ENCODE results near the gene MYL12A. TPM values are rescaled to one million over a fixed set of nuclear protein-coding genes. Genes with fewer than 3 reads are reported as not detected.
A peak's percentile ranks its signal among the peaks of the same experiment; 100 is the strongest.

The MYL12A gene
- total and polyA plus RNA-seq, 5 experiments from 2014 or later: 432 to 2,558 (median 2,292) TPM

GRCh38 chr18:3233004-3233403 is 14.6 kb upstream of the MYL12A start:
- no peak for DNase-seq
- Mint-ChIP-seq H3K27me3 (no peaks in the 10 kb centered on the region), H3K4me1 (peaks cover 0 to 6% (median 2%) of the 10 kb centered on the region in 4 donors), H3K27ac (no peak overlapping the region), H3K36me3 (peaks cover 0 to 15% (median 13%) of the 10 kb centered on the region in 3 donors), H3K9me3 (no peaks in the 10 kb centered on the region), H3K4me3 (no peak overlapping the region)
- no peak for ATAC-seq
- POLR2A ChIA-PET: no interaction called here

GRCh38 chr18:3233433-3234168 is 14.0 kb upstream of the MYL12A start:
- DNase-seq (no peak), ATAC-seq (no peak)
- peaks cover 0 to 6% (median 3%) of the 10 kb centered on the region in 4 donors for H3K4me1 Mint-ChIP-seq
- H3K27me3 Mint-ChIP-seq: no peaks in the 10 kb centered on the region
- POLR2A ChIA-PET: interaction anchor here (1.4 kb wide), 1 partner anchor 15 kb away, joined by 3 read pairs; no protein-coding TSS in a partner anchor
- peaks cover 0 to 13% (median 12%) of the 10 kb centered on the region in 3 donors for H3K36me3 Mint-ChIP-seq
- H3K27ac Mint-ChIP-seq: no peak overlapping the region
- H3K9me3 Mint-ChIP-seq: peaks cover 0 to 2% (median 0%) of the 10 kb centered on the region in 9 donors
- no peak overlapping the region for H3K4me3 Mint-ChIP-seq

DNA sequence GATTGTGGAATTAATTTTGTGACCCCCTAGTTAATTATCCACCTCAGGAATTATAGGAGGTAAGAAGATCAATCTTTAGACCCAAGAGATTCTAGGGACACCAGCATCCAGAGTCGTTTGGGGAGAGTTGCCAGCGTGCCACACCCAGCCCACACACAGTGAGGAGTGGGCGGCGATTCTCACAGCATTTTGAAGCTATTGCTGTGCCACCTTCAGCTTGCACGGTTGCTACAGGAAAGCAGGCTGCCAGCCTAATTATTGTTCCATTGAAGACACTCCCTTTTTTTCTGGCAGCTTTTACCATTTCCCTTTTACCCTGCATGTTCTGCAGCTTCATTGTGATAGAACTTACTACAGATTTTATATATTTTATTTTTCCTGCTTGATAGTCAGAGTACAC is 13.1 kb upstream of the MYL12A start:
- ATAC-seq (no peak), DNase-seq (no peak)
- Mint-ChIP-seq H3K9me3 (peaks cover 0 to 7% (median 0%) of the 10 kb centered on the region in 9 donors), H3K4me3 (no peak overlapping the region), H3K27ac (no peak overlapping the region), H3K36me3 (peaks cover 0 to 13% (median 10%) of the 10 kb centered on the region in 3 donors), H3K27me3 (no peaks in the 10 kb centered on the region), H3K4me1 (peaks cover 0 to 12% (median 10%) of the 10 kb centered on the region in 4 donors)
- POLR2A ChIA-PET: interaction anchor here (0.9 to 1.4 kb wide), 2 partner anchors 14 to 16 kb away, joined by 3 read pairs; no protein-coding TSS in a partner anchor

- POLR2A ChIA-PET: no interaction called here
- H3K27me3 Mint-ChIP-seq: no peaks in the 10 kb centered on the region
- peaks cover 0 to 12% (median 1%) of the 10 kb centered on the region in 9 donors for H3K9me3 Mint-ChIP-seq
- H3K4me1 Mint-ChIP-seq: peaks cover 0 to 10% (median 9%) of the 10 kb centered on the region in 4 donors
- H3K36me3 Mint-ChIP-seq: peaks cover 7 to 19% (median 17%) of the 10 kb centered on the region in 3 donors
- no peak overlapping the region for H3K4me3 Mint-ChIP-seq
- ATAC-seq (no peak), DNase-seq (no peak)
- no peak overlapping the region for H3K27ac Mint-ChIP-seq
Measured at GRCh38 chr18:3235846-3236245, 11.8 kb upstream of the MYL12A start.

DNA sequence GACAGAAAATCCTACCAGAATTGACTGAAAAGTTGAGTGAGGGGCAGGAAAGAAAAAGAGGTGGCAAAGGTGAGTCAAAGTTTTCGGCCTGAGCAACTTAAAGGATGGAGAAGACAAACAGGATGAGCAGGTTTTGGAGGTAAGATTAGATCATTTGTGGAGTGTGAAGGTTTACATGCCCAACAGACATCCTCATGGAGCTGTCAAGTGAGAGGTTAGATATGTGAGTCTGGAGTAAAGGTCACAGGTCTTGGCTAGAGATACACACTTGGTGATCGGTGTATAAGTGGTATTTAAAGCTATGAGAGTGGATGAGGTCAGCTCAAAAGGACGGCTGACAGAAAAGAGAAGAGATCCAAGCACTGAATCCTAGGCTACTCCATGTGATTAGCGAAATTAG is 11.1 kb upstream of the MYL12A start:
- Mint-ChIP-seq H3K27ac (no peak overlapping the region), H3K9me3 (peaks cover 0 to 13% (median 4%) of the 10 kb centered on the region in 9 donors), H3K36me3 (peaks cover 10 to 20% (median 19%) of the 10 kb centered on the region in 3 donors), H3K27me3 (no peaks in the 10 kb centered on the region), H3K4me1 (peaks cover 0 to 10% (median 7%) of the 10 kb centered on the region in 4 donors), H3K4me3 (no peak overlapping the region)
- DNase-seq (no peak), ATAC-seq (no peak)
- POLR2A ChIA-PET: no interaction called here

DNA sequence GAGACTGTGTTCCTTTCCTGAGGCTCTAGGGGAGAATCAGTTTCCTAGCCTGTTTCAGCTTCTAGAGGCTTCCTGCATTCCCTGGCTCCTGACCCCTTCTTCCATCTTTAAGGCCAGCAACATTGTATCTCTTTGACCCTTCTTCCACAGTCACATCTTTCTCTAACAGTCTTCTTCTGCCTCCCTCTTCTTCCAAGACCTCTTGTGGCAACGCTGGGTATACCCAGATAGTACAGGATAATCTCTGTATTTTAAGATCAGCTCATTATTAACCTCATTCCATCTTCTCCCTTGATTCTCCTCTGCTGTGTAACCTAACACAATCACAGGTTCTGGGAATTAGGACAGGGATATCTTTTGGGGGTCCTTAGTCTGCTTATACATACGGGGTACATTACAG is 8.9 kb upstream of the MYL12A start:
- POLR2A ChIA-PET: interaction anchor here (0.7 kb wide), 1 partner anchor 11 kb away, joined by 5 read pairs; no protein-coding TSS in a partner anchor
- Mint-ChIP-seq H3K36me3 (peaks cover 19 to 24% (median 22%) of the 10 kb centered on the region in 3 donors), H3K27ac (peak overlapping the region in 3 of 10 donors; percentile 1 to 49 (median 34)), H3K4me3 (no peak overlapping the region), H3K4me1 (peaks cover under 1 to 12% (median 10%) of the 10 kb centered on the region in 4 donors), H3K27me3 (no peaks in the 10 kb centered on the region), H3K9me3 (peaks cover 0 to 31% (median 11%) of the 10 kb centered on the region in 9 donors)
- no peak for DNase-seq
- peak in 1 of 2 donors; percentile 51 for ATAC-seq

DNA sequence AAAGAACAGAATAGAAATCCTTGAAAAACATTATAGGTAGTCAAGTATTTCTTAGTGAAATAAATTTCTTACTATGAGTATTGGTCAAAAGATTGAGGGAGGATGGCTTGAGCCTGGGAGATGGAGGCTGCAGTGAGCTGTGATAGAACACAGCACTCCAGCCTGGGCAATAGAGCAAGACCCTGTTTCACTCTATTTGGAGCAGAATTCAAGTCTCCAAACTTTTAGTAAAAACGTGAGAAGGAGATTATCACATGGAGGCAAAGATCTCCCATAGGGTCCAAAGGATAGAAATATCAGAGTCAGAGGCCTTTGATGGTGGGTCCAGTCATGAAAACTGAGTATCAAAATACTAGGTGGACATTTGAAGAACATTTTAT is 2.4 kb upstream of the MYL12A start:
- H3K36me3 Mint-ChIP-seq: peaks cover 29 to 31% (median 30%) of the 10 kb centered on the region in 3 donors
- H3K9me3 Mint-ChIP-seq: peaks cover 0 to 33% (median 7%) of the 10 kb centered on the region in 9 donors
- no peak for DNase-seq
- peak overlapping the region; percentile 84 to 98 (median 96) for H3K4me3 Mint-ChIP-seq
- POLR2A ChIA-PET: interaction anchor here (1.4 to 9.6 kb wide), 7 partner anchors 11 to 246 kb away, joined by 4 to 244 read pairs (median 5); partner anchors contain the start of genes LPIN2, MYL12B and TGIF1
- no peak for ATAC-seq
- peaks cover 18 to 34% (median 27%) of the 10 kb centered on the region in 4 donors for H3K4me1 Mint-ChIP-seq
- no peaks in the 10 kb centered on the region for H3K27me3 Mint-ChIP-seq
- H3K27ac Mint-ChIP-seq: peak overlapping the region in 9 of 10 donors; percentile 73 to 100 (median 98)

- POLR2A ChIA-PET: interaction anchor here (0.5 to 9.6 kb wide), 21 partner anchors 10 to 348 kb away, joined by 3 to 244 read pairs (median 5); partner anchors contain the start of genes LPIN2, MYL12B and TGIF1
- Mint-ChIP-seq H3K36me3 (peaks cover 28 to 30% (median 28%) of the 10 kb centered on the region in 3 donors), H3K4me1 (peaks cover 19 to 41% (median 34%) of the 10 kb centered on the region in 4 donors), H3K9me3 (peaks cover 0 to 24% (median 3%) of the 10 kb centered on the region in 9 donors), H3K27me3 (no peaks in the 10 kb centered on the region), H3K27ac (peak overlapping the region; percentile 92 to 100 (median 98)), H3K4me3 (peak overlapping the region; percentile 84 to 98 (median 96))
- ATAC-seq: peak; percentile 51 to 65
- DNase-seq: peak; percentile 61 to 86 (median 76)
Measured at GRCh38 chr18:3245853-3246634, 1.6 kb upstream of the MYL12A start.

- Mint-ChIP-seq H3K36me3 (peaks cover 24 to 29% (median 24%) of the 10 kb centered on the region in 3 donors), H3K9me3 (peaks cover 0 to 20% (median 3%) of the 10 kb centered on the region in 9 donors), H3K4me1 (peaks cover 19 to 47% (median 40%) of the 10 kb centered on the region in 4 donors), H3K4me3 (peak overlapping the region; percentile 84 to 98 (median 96)), H3K27ac (peak overlapping the region; percentile 92 to 100 (median 98)), H3K27me3 (no peaks in the 10 kb centered on the region)
- POLR2A ChIA-PET: interaction anchor here (0.7 to 9.6 kb wide), 31 partner anchors 9 to 1991 kb away, joined by 3 to 244 read pairs (median 7); partner anchors contain the start of genes LPIN2, MYL12B and TGIF1
- peak in 1 of 10 donors; percentile 22 for DNase-seq
- peak; percentile 2 for ATAC-seq
Measured at GRCh38 chr18:3246635-3247239, 864 bp upstream of the MYL12A start.

DNA sequence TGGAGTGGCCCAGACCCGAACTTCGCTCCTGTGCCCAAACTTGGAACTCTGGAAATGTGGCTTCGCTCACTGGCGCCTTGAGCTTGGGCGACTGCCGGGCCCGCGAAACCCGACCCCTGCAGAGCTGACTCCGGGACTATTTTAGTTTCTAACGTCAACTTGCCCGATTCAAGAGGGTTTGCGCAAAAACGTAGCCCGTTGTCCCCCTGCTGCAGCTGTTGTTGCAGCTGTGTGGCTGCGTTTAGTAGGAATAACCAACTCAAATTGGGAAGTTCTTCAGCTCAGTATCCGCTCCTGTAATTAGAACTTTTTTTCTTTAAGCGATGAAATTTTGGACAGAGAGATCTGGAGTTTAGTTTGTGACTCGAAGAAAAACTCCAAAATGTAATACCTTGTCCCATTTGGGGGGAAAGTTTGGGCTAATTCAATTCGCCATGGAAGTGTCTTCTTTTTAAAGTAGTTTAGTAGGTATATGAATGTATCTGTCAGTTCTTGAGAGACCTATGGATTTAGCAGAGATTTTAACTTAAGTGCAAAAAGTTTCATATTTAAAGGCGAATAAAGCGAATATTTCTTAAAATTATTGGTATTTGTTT is 559 bp downstream of the MYL12A start:
- Mint-ChIP-seq H3K4me3 (peak overlapping the region; percentile 84 to 98 (median 96)), H3K27me3 (no peaks in the 10 kb centered on the region), H3K27ac (peak overlapping the region; percentile 92 to 100 (median 96)), H3K4me1 (peaks cover 20 to 61% (median 52%) of the 10 kb centered on the region in 4 donors), H3K9me3 (peaks cover 0 to 6% (median 0%) of the 10 kb centered on the region in 9 donors), H3K36me3 (peaks cover 17 to 28% (median 19%) of the 10 kb centered on the region in 3 donors)
- ATAC-seq (peak in 1 of 2 donors; percentile 2), DNase-seq (no peak)
- POLR2A ChIA-PET: interaction anchor here (0.6 to 9.6 kb wide), 31 partner anchors 8 to 1990 kb away, joined by 3 to 244 read pairs (median 7); partner anchors contain the start of genes LPIN2, MYL12B and TGIF1

DNA sequence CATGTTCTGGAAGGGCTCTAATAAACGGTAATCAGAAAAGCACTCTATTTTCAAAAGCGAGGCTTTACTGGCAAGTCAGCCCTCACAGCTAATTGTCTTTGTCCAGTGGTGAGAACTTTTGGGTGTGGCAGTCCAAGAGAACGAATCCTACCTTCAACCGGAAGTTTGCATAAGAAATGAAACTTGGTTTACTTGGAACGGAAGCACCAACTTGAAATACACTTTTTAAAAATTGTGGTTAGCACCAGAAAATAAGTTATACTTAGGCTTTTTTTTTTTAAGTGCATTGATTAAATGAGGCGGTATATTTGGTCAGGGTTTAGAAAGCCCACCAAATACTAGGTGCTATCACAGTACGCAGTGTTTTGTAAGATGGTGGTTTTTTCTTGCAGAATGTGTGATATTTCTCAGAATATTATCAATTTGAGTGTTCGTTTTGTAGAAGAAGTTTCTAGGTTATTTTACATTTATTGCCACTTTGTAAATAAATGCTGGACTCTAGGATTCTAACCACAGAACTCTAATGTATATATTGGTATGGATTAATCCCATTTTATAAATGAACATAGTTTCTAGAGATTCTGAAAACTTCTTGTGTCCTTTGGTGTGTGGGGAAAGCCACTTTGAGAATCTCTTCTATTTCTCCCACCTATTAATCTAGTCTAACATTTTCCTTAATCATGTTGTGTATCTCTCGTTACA is 1.2 kb downstream of the MYL12A start:
- Mint-ChIP-seq H3K4me1 (peaks cover 24 to 66% (median 55%) of the 10 kb centered on the region in 4 donors), H3K36me3 (peaks cover 17 to 35% (median 25%) of the 10 kb centered on the region in 3 donors), H3K27me3 (no peaks in the 10 kb centered on the region), H3K4me3 (peak overlapping the region; percentile 84 to 98 (median 96)), H3K9me3 (peaks cover 0 to 4% (median 0%) of the 10 kb centered on the region in 9 donors), H3K27ac (peak overlapping the region; percentile 92 to 100 (median 96))
- POLR2A ChIA-PET: interaction anchor here (0.7 to 9.6 kb wide), 21 partner anchors 7 to 1989 kb away, joined by 3 to 244 read pairs (median 14); partner anchors contain the start of genes MYL12B and TGIF1
- DNase-seq (peak in 4 of 10 donors; percentile 25 to 64 (median 60)), ATAC-seq (no peak)
